NT2/D1 (cell line): ENCODE data around the gene TPP2.

Experiments
- DNase-seq: peaks from one replicate; pipeline ENCODE4 v3.0.0-alpha.2; 2011; ENCODE audit warnings: low read depth, low spot score
- H3K27me3 ChIP-seq: 2 replicates; pipeline ENCODE4 v1.6.0; 2011; ENCODE audit warnings: mild to moderate bottlenecking; ENCODE audit not compliant: insufficient read length, insufficient read depth
- H3K36me3 ChIP-seq: 2 replicates; pipeline ENCODE4 v1.6.1; 2011; ENCODE audit warnings: mild to moderate bottlenecking, low read length, mixed read lengths; ENCODE audit not compliant: insufficient read depth, insufficient read length
- H3K4me1 ChIP-seq: 2 replicates; pipeline ENCODE4 v1.5.1; 2011; ENCODE audit not compliant: insufficient read depth, insufficient read length
- H3K4me3 ChIP-seq: 2 replicates; pipeline ENCODE4 v1.5.1; 2011; ENCODE audit warnings: low read depth; ENCODE audit not compliant: insufficient read length
- H3K9ac ChIP-seq: 2 replicates; pipeline ENCODE4 v1.6.0; 2011; ENCODE audit warnings: low read depth; ENCODE audit not compliant: insufficient read length
- H3K9me3 ChIP-seq: 2 replicates; pipeline ENCODE4 v1.5.1; 2011; ENCODE audit warnings: mild to moderate bottlenecking, low read length; ENCODE audit not compliant: insufficient read depth
- SUZ12 ChIP-seq: IDR thresholded peaks from 2 replicates; pipeline ENCODE4 v1.6.1; 2011; ENCODE audit not compliant: insufficient read length, insufficient read depth; ENCODE audit errors: extremely low read depth
- YY1 ChIP-seq: IDR thresholded peaks from 2 replicates; pipeline ENCODE4 v1.6.1; 2011; ENCODE audit not compliant: insufficient read length, insufficient read depth
- ZNF274 ChIP-seq: IDR thresholded peaks from 2 replicates; pipeline ENCODE4 v1.6.1; 2011; ENCODE audit warnings: mild to moderate bottlenecking, low read depth, low read length

The TPP2 gene

GRCh38 chr13:102682211-102682610 is 85.4 kb downstream of the TPP2 start:
- TF ChIP-seq SUZ12 (no peak), YY1 (no peak), ZNF274 (no peak)

GRCh38 chr13:102682727-102683126 is 85.9 kb downstream of the TPP2 start:
- peaks cover 21% of the 10 kb centered on the region for H3K36me3 ChIP-seq
- DNase-seq: no peak
- TF ChIP-seq SUZ12: no peak
- TF ChIP-seq YY1: no peak
- TF ChIP-seq ZNF274: no peak
- H3K4me3 ChIP-seq: no peak overlapping the region
- H3K27me3 ChIP-seq: no peaks in the 10 kb centered on the region
- H3K4me1 ChIP-seq: no peaks in the 10 kb centered on the region
- H3K9ac ChIP-seq: no peak overlapping the region
- no peaks in the 10 kb centered on the region for H3K9me3 ChIP-seq

More at GRCh38 chr13:102682211-102682610, 85.4 kb downstream of the TPP2 start:
- H3K4me3 ChIP-seq: no peak overlapping the region
- no peaks in the 10 kb centered on the region for H3K27me3 ChIP-seq
- no peak for DNase-seq
- no peaks in the 10 kb centered on the region for H3K4me1 ChIP-seq
- H3K36me3 ChIP-seq: peaks cover 25% of the 10 kb centered on the region
- no peaks in the 10 kb centered on the region for H3K9me3 ChIP-seq
- no peak overlapping the region for H3K9ac ChIP-seq

- Histone ChIP-seq H3K4me1 (no peaks in the 10 kb centered on the region), H3K9ac (no peak overlapping the region), H3K4me3 (no peak overlapping the region), H3K36me3 (peaks cover 12% of the 10 kb centered on the region), H3K27me3 (no peaks in the 10 kb centered on the region), H3K9me3 (no peaks in the 10 kb centered on the region)
- no peak for DNase-seq
- no peak for TF ChIP-seq ZNF274
- no peak for TF ChIP-seq SUZ12
- TF ChIP-seq YY1: no peak
Observed at GRCh38 chr13:102683637-102684036, 86.9 kb downstream of the TPP2 start.

DNA sequence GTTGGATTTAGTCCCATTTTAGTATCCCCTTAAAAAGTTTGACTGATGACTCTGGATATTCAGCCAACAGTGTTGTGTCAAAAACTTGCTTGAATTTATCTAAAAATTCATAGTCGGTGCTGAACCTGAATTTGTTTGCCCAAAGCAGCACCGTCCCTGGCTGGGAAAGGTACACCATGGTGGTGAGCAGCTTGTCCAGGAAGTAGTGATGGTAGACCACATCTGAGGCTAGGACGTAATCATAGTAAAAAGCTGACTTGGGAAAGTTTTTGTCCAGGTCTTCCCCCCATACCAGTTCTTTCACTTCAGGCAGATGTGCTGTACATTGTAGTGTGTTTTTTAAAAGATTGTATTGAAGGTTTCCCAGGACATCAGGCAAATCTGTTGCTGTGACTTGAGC is 89.2 kb downstream of the TPP2 start:
- no peak for DNase-seq
- no peak overlapping the region for H3K4me3 ChIP-seq
- H3K4me1 ChIP-seq: no peaks in the 10 kb centered on the region
- H3K27me3 ChIP-seq: no peaks in the 10 kb centered on the region
- no peak for TF ChIP-seq YY1
- TF ChIP-seq SUZ12: no peak
- no peak for TF ChIP-seq ZNF274
- no peak overlapping the region for H3K9ac ChIP-seq
- no peaks in the 10 kb centered on the region for H3K9me3 ChIP-seq
- H3K36me3 ChIP-seq: no peaks in the 10 kb centered on the region

GRCh38 chr13:102687520-102687919 is 90.7 kb downstream of the TPP2 start:
- H3K4me1 ChIP-seq: no peaks in the 10 kb centered on the region
- H3K4me3 ChIP-seq: no peak overlapping the region
- no peaks in the 10 kb centered on the region for H3K36me3 ChIP-seq
- H3K9me3 ChIP-seq: no peaks in the 10 kb centered on the region
- DNase-seq: no peak
- no peak overlapping the region for H3K9ac ChIP-seq
- TF ChIP-seq ZNF274: no peak
- TF ChIP-seq SUZ12: no peak
- TF ChIP-seq YY1: no peak
- no peaks in the 10 kb centered on the region for H3K27me3 ChIP-seq

DNA sequence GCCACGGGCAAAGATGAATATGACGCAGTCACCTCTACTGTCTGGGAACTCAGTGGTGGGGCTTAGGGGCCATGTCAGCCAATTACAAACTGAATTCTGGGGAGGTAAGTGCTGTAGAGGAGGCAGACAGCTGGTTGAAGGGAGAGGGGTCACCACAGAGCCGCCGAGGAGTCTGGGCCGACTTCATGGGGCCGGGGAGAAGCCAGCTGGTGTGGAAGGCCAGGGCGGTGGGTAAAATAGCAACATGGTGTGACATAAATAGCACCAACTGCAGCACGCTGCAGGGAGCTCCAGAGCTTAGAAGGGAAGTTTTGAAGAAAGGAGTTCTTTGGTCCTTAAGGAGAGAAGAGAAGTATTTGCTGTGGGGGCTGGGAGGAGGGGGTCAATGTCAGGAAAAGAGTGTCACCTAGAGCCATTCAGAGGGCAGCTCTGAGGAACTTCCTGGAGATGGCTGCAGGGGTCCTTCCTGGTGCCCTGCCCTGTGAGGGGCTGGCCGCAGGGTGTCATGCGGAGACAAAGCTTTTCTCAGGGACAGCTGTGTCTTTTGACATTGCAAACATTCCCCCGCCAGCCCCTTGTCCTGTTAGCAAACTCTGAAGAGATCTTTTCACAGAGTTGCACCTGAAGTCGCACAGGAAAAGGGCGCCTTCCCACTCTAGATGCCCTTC is 91.7 kb downstream of the TPP2 start:
- no peak overlapping the region for H3K4me3 ChIP-seq
- H3K9ac ChIP-seq: no peak overlapping the region
- H3K36me3 ChIP-seq: no peaks in the 10 kb centered on the region
- H3K9me3 ChIP-seq: no peaks in the 10 kb centered on the region
- TF ChIP-seq ZNF274 (no peak), SUZ12 (no peak), YY1 (no peak)
- DNase-seq: no peak
- no peaks in the 10 kb centered on the region for H3K4me1 ChIP-seq
- H3K27me3 ChIP-seq: no peaks in the 10 kb centered on the region

GRCh38 chr13:102690883-102691282 is 94.1 kb downstream of the TPP2 start:
- no peaks in the 10 kb centered on the region for H3K4me1 ChIP-seq
- H3K36me3 ChIP-seq: no peaks in the 10 kb centered on the region
- TF ChIP-seq YY1 (no peak), SUZ12 (no peak), ZNF274 (no peak)
- H3K9me3 ChIP-seq: no peaks in the 10 kb centered on the region
- no peak overlapping the region for H3K9ac ChIP-seq
- no peaks in the 10 kb centered on the region for H3K27me3 ChIP-seq
- DNase-seq: no peak
- no peak overlapping the region for H3K4me3 ChIP-seq
